ENCODE measurements around the gene LOXL1.

- TF ChIP-seq, protein P1, sequence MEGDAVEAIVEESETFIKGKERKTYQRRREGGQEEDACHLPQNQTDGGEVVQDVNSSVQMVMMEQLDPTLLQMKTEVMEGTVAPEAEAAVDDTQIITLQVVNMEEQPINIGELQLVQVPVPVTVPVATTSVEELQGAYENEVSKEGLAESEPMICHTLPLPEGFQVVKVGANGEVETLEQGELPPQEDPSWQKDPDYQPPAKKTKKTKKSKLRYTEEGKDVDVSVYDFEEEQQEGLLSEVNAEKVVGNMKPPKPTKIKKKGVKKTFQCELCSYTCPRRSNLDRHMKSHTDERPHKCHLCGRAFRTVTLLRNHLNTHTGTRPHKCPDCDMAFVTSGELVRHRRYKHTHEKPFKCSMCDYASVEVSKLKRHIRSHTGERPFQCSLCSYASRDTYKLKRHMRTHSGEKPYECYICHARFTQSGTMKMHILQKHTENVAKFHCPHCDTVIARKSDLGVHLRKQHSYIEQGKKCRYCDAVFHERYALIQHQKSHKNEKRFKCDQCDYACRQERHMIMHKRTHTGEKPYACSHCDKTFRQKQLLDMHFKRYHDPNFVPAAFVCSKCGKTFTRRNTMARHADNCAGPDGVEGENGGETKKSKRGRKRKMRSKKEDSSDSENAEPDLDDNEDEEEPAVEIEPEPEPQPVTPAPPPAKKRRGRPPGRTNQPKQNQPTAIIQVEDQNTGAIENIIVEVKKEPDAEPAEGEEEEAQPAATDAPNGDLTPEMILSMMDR (IDR thresholded peaks at IDR 0.05 in 4 of 5, conservative IDR thresholded peaks at IDR 0.05 in 1 of 5) = no peak
- no peak for TF ChIP-seq POLR2A (IDR thresholded peaks at IDR 0.05)
Observed at GRCh38 chr15:73908822-73909122, 17.5 kb upstream of the LOXL1 start.
